GM20431 (cell line): ENCODE results near the gene OSBP2.
"Not testable (repeated sequence)": the region's sequence is repeated elsewhere in the genome, so short reads cannot be mapped to it uniquely, and the experiment has no call there.

Experiments used
- in situ Hi-C: fragments of 300-500 bp; cut with MseI, MboI; formaldehyde crosslinking; loops from one replicate; pipeline ENCODE4 v1.15.0; 2020; ENCODE audit warnings: low sequenced_read_pairs; ENCODE audit not compliant: unreplicated experiment

The OSBP2 gene

DNA sequence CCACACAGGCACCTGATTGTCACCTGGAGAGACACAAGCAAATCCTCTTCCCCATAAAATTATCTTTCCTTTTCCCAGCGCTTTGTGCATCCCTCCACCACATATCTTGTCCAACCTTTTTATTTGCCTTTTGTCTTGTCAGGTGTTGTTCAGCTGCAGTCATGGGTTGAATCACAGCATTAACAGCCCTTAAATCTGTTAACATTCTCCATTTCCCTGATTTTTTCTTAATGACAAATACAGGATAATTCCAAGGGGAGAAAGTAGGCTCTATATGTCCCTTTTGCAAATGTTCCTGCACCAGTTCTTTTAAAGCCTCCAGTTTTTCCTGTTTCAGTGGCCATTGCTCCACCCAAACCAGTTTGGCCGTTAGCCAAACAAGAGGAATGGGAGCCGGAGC, 18.1 kb upstream of the OSBP2 start:
- in situ Hi-C loops, result not testable (repeated sequence)

DNA sequence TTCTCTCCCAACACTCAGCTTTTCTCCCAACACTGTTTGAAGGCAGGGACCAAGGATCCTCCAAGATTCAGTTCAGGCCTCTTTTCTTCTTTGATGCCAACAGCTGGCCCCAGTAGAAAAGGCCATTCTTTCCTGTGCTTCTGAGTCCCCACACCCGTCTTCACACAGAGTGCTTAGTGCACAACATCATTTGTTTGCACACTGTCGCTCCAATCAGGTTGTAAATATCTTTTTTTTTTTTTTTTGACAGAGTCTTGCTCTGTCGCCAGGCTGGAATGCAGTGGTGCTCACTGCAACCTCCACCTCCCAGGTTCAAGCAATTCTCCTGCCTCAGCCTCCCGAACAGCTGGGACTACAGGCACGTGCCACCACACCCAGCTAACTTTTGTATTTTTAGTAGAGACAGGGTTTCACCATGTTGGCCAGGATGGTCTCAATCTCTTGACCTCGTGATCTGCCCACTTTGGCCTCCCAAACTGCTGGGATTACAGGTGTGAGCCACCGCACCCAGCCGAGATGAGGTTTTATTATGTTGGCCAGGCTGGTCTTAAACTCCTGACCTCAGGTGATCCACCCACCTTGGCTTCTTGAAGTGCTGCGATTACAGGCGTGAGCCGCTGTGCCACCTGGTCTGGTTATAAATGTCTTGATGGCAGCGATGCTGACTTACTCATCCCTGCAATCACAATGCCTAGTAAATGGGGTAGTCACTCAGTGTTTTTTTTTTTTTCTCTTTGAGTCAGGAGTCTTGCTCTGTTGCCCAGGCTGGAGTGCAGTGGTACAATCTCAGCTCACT, 14.6 kb upstream of the OSBP2 start:
- in situ Hi-C loops, result not testable (repeated sequence)

DNA sequence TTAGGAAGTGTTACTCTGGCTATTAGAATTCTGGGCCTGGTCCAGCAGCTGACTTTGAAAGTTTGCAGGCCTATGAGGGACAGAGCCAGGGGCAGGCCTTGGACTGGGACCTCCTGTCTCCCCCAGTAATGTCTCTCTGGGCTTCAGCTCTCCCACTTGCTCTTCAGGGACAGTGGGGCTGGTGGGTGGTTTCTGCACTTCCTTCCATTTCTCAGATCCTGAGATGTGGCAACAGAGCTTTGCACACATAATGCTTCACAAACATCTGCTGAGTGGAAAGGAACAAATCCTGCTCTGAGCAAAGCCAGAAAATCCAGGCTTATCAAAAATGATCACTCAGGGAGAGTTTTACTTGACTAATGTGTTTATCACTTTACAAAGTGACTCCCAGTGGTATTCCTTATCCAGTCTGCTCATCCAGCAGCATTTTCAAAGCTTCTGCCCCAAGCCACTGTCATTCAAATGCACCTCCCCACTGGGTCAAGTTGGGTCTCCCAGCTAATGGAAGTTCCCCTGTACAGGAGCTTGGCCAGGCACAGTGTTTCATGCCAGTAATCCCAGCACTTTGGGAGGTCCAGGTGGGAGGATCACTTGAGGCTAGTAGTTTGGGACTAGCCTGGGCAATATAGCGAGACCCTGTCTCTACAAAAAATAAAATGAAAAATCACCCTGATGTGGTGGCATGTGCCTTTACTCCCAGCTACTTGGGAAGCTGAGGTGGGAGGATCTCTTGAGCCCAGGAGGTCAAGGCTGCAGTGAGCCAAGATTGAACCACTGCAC, 13.5 kb upstream of the OSBP2 start:
- in situ Hi-C loops, result no loop called here

DNA sequence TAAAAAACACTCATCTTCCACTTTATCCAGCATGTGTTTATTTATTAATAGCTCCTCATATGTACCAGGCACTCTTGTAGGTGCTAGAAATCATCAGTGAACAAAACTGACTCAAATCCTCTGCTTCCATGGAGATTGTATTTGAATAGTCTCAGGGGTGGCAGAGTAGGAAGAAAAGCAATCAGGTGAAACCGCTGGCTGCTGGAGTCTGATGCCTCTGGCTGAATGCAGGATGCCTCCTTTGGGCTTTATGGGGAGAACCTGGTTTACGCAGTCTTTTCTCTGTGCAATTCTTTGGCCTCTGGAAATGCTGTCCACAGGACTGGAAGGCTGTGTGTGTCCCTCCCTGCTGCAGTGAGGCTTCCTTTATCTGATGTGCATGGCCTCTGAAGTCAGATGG, 12.8 kb upstream of the OSBP2 start:
- in situ Hi-C loops, result no loop called here

DNA sequence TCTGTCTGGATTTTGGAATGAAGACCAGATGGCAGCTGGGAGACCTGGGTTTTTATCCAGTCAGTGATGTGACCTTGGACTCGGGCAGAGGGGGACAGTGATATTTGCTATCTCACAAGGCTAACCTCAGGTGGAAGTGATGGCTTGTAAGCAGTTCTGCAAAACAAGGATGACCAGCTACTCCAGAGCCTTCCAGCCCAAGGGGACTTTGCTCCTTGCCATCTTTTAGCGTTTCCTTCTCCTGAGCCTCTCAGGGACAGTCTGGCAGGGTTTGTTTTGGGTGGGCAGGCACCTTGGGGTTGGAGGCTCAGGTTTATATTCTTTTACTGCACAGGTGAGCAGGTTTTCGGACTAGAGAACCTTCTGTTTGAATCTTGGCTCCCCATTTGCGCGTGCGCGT, 9.5 kb upstream of the OSBP2 start:
- in situ Hi-C loops, result no loop called here

DNA sequence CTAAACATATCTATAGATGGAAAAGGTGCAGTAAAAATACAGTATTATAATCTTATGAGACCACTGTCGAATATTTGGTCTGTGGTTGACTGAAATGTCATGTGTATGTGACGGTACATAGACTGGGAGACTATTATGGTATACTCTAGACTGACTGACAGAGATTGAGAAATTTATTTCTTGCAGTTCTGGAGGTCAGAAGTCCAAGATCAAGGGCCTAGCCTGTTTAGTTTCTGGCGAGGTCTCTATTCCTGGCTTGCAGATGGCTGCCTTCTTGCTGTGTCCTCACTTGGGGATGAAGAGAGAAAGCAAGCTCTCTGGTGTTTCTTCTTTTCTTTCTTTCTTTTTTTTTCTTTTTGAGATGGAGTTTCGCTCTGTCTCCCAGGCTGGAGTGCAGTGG, 7.3 kb upstream of the OSBP2 start:
- in situ Hi-C loops, result no loop called here

DNA sequence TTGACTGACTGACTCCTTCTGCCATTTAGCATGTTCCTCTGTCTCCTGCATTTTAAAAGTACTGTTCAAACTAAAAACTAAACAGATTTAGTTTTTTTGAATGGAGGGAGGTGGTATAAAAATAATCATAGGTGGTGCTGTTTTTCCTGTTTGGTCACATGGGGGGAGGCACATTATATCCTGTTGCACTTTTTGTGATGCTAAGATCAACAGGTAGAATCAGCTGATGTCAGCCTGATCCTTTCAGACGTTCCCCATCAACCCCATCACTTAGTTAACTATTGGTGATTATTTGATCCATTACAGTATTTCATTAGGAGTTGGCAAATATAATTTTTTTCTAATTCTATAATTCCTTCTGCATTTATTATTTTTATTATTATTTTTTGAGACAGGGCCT, 5.1 kb upstream of the OSBP2 start:
- in situ Hi-C loops, result no loop called here

DNA sequence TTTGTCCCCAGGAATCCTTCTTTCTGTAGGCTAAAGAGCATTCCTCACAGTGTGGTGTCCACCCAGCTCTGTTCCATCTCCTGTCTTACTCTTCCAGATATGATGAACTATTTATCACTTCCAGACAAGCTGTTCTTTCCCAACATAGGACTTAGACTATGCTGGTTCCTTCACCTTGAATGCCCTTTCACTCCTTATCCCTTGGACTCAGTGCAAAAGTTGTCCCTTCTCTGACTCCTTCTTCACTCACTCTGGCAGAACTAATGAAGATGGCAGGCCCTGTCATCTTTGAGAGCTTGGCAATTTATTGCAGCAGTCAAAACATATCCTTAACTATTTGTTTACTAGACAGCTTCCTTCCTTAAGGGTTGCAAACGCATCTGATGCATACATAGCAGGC, 3.5 kb upstream of the OSBP2 start:
- in situ Hi-C loops, result no loop called here

DNA sequence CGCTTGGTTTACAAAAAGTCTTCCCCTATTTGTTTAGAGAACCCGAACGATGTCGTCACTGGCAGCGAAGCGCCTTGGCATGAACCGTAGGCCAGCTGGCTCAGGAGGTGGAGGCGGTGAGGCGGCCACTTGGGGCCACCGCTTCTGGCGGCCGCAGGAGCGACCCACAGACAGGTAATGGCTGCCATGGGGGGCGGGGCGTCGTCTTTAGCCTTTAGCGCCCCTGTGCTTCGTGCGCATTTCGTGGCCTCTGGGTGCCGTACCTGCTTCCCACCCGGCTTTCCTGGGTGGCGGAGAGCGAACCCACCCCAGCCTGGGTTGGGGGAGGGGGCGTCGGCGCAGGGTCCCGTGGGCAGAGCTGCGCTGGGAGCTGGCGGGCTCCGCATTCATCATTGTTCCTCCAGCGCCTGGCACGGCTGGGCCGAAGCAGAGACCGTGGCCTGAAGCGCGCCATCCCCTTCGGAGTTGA, 469 bp upstream of the OSBP2 start:
- in situ Hi-C loops, result no loop called here

DNA sequence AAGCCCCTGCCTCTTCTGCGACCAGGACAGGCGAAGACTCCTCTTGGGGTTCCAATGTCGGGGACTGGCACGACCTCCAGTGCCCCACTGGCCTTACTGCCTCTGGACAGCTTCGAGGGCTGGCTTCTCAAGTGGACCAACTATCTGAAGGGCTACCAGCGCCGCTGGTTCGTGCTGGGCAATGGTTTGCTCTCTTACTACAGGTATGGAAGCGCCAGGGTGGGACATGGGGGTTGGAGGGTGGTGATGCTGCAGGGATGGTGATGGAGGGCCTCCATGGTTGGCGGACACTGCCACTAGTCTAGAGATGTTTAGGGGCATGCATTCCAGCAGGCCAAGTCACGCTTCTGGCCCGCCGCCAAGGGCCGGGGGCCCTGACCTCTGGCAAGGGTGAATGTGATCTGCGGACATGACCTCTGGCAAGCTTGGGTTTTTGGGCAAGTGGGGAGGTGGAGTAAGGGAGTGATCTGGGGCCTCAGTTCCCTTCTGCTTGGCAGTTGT, 727 bp downstream of the OSBP2 start:
- in situ Hi-C loops, result no loop called here

DNA sequence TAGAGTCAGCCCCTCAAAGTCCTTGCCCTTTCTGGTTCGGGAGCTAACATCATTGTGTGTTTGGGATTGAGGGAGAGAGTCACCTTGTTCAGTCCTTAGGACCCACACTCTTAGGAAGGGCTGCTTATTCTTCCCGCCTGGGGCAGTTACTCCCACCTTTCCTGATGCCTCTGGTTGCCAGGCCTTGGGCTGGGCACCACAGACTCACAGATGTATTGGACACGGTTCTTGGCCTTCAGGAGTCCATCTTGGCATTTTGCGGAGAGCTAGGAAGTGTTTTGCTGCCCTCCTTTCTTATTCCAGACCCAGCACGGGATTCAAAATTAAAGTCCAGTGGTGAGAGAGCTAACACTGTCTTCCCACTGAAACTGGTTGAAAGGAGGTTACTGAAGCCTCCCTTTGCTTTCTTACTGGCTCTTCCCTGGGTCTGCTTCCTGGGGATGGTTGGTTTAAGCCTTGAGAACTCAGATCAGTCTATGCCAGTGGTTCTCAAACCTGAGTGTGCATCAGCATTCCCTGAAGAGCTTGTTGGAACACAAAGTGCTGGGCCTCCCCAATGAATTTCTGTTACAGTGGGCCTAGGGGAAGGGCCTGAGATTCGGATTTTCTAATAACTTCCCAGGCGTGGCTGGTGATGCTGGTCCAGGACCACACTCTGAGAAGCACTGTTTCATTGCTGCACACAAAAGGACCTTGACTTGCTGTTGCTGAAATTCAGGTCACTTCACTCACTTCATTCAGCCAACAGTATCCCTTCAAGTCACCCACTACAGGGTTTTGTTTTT, 1.4 kb downstream of the OSBP2 start:
- in situ Hi-C loops, result no loop called here

DNA sequence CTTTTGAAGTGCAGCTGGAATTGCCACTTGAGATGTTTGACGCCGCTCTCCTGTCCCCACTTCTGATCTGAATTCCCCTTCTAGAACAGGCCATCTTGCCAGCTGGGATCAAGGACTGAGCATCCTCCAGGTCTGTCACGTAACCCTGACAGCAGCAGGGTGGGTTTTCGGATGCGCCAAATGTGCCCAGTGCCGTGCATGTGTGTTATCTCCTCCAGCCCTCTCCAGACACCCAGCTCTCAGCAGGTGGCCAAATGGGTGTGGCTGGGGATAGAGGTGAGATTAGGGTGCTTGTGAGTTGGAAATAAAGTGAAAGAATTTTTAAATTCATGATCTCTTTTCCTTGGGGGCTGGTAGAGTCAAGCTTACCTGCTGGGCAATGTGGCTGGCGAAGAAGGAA, 3.3 kb downstream of the OSBP2 start:
- in situ Hi-C loops, result no loop called here

DNA sequence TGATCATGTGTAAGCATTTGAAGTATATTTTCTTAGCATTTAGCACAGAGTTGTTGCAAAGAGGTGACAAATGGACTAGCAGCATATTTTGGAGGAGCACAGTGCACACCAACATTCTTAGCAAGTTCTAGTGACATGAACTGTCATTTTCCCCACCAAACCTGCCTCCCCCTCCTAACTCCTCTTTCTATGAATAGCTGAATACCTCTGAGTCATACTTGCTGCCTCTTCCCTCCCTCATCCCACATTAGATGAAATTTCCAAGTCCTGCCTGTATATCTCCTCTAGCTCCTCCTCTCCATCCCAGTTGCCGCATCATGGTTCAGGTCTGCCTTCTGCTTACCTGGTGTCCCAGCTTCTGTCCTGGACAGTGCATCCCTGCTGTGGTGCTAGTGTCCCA, 7.2 kb downstream of the OSBP2 start:
- in situ Hi-C loops, result no loop called here

DNA sequence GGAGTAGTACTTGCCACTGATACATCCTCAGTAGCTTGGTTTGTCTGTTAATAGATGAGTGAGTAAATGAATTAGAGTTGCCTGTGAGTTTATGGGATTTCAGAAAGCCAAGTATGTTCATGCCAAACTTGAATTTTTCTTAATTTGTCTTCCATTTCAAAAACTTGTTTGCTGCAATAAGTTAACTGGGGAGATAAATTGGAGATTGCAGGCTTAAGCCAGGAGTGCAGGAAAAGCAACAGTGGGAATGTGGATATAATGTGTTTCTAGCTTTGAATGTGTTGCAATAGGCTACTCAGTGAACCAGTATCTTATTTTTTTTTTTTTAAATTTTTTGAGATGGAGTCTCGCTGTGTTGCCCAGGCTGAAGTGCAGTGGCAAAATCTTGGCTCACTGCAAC, 8.2 kb downstream of the OSBP2 start:
- in situ Hi-C loops, result no loop called here

DNA sequence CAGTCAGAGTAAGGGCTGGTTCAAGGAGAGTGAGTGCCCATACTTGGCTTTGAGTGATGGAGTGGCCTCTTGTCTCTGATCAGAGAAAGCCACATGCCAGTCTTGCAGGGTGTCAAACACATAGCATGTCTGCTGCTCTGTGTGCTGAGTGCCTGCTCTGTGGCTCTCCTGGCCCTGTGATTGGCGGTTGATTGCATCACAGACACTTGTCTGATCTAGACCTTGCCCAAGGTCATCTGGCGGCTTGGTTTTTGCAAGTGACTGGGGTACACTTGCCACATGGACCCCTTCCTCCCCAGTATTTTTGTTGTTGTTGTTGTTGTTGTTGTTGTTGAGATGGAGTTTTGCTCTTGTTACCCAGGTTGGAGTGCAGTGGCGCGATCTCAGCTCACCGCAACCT, 10.3 kb downstream of the OSBP2 start:
- in situ Hi-C loops, result no loop called here

DNA sequence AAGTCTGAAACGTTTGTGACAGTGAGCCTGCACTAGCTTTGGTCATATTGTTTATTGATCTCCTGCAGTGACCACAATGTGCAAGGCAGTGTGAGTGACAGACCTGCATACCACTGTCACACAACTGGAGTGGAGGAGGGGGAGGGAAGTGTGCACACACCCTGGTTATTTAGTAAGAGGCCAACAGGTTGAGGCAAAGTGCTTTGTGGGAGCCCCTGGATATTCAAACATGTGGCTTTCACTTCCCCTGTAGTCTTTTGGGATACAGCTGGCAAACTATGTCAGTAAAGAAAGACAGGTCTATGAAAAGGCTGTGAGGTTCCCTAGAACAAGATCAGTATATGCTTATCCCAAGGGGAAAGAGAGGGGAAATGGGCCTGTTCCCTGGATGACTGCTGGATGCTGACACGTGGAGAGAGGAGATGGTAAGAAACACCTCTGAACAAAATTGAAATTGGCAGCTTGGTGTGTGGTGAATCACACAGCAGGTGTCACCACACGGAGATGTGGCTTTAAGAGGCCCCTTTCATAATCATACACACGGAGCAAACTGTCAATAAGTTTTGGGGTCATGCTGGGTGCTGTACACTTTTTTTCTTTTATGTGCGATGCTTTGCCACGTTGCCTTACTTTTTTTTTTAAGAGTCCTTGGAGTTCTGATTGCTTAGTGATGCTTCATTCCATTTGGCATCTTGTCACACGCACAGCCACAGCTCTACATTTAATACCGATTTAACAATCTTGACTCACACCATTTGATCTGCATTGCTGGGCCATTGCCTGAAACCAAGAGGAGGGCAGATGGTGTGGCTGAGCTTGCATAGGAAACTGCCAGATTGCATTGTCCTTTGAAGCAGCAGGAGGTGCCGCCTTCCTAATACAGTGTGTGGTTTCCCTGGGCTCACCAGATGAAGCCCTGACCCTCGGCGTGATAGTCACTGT, 11.3 kb downstream of the OSBP2 start:
- in situ Hi-C loops, result no loop called here

DNA sequence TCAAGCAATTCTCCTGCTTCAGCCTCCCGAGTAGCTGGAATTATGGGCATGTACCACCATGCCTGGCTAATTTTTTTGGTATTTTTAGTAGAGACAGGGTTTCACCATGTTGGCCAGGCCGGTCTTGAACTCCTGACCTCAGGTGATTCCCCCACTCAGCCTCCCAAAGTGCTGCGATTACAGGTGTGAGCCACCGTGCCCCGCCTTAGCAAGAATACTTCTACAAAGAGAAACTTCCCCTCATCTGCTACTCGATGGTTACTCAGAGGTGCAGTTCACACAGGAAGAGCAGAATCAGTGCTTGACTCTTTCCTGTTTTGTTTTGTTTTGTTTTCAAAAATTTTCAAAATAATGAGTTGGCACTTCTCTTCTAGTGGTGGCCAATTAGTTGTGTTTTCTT, 15.3 kb downstream of the OSBP2 start:
- in situ Hi-C loops, result not testable (repeated sequence)

DNA sequence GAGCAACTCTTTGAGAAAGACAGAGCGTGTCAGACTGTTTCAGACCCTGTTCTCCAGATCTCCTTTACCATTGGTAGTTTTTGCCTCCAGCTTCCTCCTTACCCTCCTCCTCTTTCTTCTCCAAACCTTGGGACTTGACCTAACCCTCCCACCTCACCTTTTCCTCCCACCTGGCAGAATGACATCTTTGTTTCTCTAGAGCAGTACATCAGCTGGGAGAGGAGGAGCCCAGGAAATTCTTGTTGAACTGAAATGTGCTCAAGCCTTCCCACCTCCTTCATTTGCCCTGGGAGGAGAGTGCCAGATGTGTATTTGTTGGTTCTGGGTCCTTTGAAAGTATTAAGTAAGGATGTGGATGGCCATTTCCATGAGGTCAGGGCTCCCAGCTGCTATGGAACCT, 17.4 kb downstream of the OSBP2 start:
- in situ Hi-C loops, result no loop called here

DNA sequence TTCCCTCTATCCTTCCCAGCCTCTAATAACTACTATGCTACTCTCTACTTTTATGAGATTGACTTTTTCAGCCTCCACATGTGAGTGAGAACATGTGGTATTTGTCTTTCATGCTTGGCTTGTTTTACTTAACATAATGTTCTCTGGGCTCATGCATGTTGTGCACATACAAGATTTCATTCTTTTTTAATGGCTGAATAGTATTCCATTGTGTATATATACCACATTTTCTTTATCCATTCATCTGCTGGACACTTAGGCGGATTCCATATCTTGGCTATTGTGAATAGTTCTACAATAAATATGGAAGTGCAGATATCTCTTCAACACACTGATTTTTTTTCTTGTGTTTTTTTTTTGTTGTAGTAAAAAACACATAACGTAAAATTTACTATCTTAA, 19.4 kb downstream of the OSBP2 start:
- in situ Hi-C loops, result no loop called here
